Ureter (tissue), 1 donor: Measurements from ENCODE around the gene SLC6A17. TPM values are rescaled to one million over a fixed set of nuclear protein-coding genes. Genes with fewer than 3 reads are reported as not detected.

ENCODE experiments used
- DNase-seq: peaks from one replicate; pipeline ENCODE4 v3.0.0-alpha.2; 2020; ENCODE audit warnings: low spot score
- total RNA-seq: library from RNA; stranded (reverse); gene quantifications from one replicate; pipeline ENCODE4 v1.2.4, GENCODE V29; 2023
- donor health status: DM: yes; HTN: yes; CAD: no.

Gene SLC6A17
- total RNA-seq, 1 donor from 2014 or later, result not detected

- peak; percentile 75 for DNase-seq
Observed at GRCh38 chr1:110203021-110203661, 52.8 kb downstream of the SLC6A17 start.

- no peak for DNase-seq
Observed at GRCh38 chr1:110205156-110205555, 54.9 kb downstream of the SLC6A17 start.

- DNase-seq, result no peak
Observed at GRCh38 chr1:110205591-110206155, 55.4 kb downstream of the SLC6A17 start.

- DNase-seq, result no peak
Observed at GRCh38 chr1:110206261-110206920, 56.1 kb downstream of the SLC6A17 start.

- DNase-seq, result peak; percentile 63
Observed at GRCh38 chr1:110207831-110208230, 57.5 kb downstream of the SLC6A17 start.

GRCh38 chr1:110208916-110209645, 58.8 kb downstream of the SLC6A17 start:
- DNase-seq, result no peak

- peak; percentile 88 for DNase-seq
Observed at GRCh38 chr1:110209715-110210603, 59.7 kb downstream of the SLC6A17 start, which contains the start of gene KCNC4. Gene KCNC4, plus strand, starts transcription at chr1:110210314. Its CDS starts 1,186 bp downstream, at chr1:110211500.

GRCh38 chr1:110210604-110211495, 60.6 kb downstream of the SLC6A17 start:
- peak; percentile 50 for DNase-seq

GRCh38 chr1:110211496-110212168, 61.3 kb downstream of the SLC6A17 start:
- no peak for DNase-seq

- DNase-seq, result no peak
Observed at GRCh38 chr1:110212169-110213142, 62.2 kb downstream of the SLC6A17 start.

GRCh38 chr1:110213143-110213540, 62.8 kb downstream of the SLC6A17 start:
- no peak for DNase-seq

GRCh38 chr1:110214454-110215404, 64.4 kb downstream of the SLC6A17 start:
- no peak for DNase-seq

- DNase-seq, result no peak
Observed at GRCh38 chr1:110215621-110216515, 65.6 kb downstream of the SLC6A17 start.

GRCh38 chr1:110216844-110217444, 66.7 kb downstream of the SLC6A17 start:
- no peak for DNase-seq

- no peak for DNase-seq
Observed at GRCh38 chr1:110218137-110218536, 67.8 kb downstream of the SLC6A17 start.

GRCh38 chr1:110218739-110219138, 68.4 kb downstream of the SLC6A17 start:
- no peak for DNase-seq
